PC-3 (cell line): ENCODE measurements around the gene STIMATE. TPM values are rescaled to one million over a fixed set of nuclear protein-coding genes. Genes with fewer than 3 reads are reported as not detected.

Source experiments
- ATAC-seq: fragments of 200-7000 bp; cut with Tn5 transposase; 2 replicates; pipeline ENCODE4 v1.9.1; 2020; ENCODE audit warnings: mild to moderate bottlenecking, moderate library complexity
- BruUV-seq: library from RNA; stranded (reverse); fragments of 400-500 nt; replicated peaks from 2 replicates; lab custom pipeline; 2021; lab: Mats Ljungman, UMichigan
- CTCF ChIA-PET: fragments of 300-600 bp; sonication (Branson Sonifier 250); formaldehyde crosslinking; loops from one replicate; lab custom pipeline; 2022; ENCODE audit warnings: antibody characterized with exemption; lab: Charles Lee
- POLR2A ChIA-PET: fragments of 300-600 bp; sonication (Branson Sonifier 250); formaldehyde crosslinking; loops from one replicate; lab custom pipeline; 2022; ENCODE audit warnings: antibody characterized with exemption; ENCODE audit not compliant: unreplicated experiment; lab: Charles Lee
- DNase-seq: peaks from one replicate; pipeline ENCODE4 v3.0.0-alpha.2; 2015
- H2AFZ ChIP-seq: fragments of 300-600 bp; sonication (generic); 2 replicates; pipeline ENCODE4 v1.6.0; 2016; ENCODE audit warnings: antibody characterized with exemption, low read length
- H3F3A ChIP-seq: fragments of 300-600 bp; sonication (generic); one replicate; pipeline ENCODE4 v1.6.0; 2017; ENCODE audit warnings: antibody characterized with exemption, low read length, control low read depth, mild to moderate bottlenecking; ENCODE audit not compliant: unreplicated experiment
- H3K27ac ChIP-seq: fragments of 300-600 bp; sonication (generic); 2 replicates; pipeline ENCODE4 v1.5.1; 2016; ENCODE audit warnings: mild to moderate bottlenecking, low read length
- H3K27me3 ChIP-seq: fragments of 300-600 bp; sonication (generic); 2 replicates; pipeline ENCODE4 v1.6.1; 2016; ENCODE audit warnings: low read length, mixed read lengths
- H3K36me3 ChIP-seq: fragments of 300-600 bp; sonication (generic); 2 replicates; pipeline ENCODE4 v1.6.1; 2016; ENCODE audit warnings: low read depth, mixed run types, low read length, mixed read lengths
- H3K4me1 ChIP-seq: fragments of 300-600 bp; sonication (generic); 2 replicates; pipeline ENCODE4 v1.5.1; 2016; ENCODE audit warnings: low read length; ENCODE audit not compliant: insufficient read depth
- H3K4me2 ChIP-seq: fragments of 300-600 bp; sonication (generic); 2 replicates; pipeline ENCODE4 v1.6.0; 2016; ENCODE audit warnings: low read length
- H3K4me3 ChIP-seq: fragments of 300-600 bp; sonication (generic); 2 replicates; pipeline ENCODE4 v1.5.1; 2016; ENCODE audit warnings: mild to moderate bottlenecking, low read length, mixed read lengths
- H3K79me2 ChIP-seq: fragments of 300-600 bp; sonication (generic); 2 replicates; pipeline ENCODE4 v1.6.1; 2017; ENCODE audit warnings: low read length, mixed read lengths
- H3K9ac ChIP-seq: fragments of 300-600 bp; sonication (generic); 2 replicates; pipeline ENCODE4 v1.6.0; 2016; ENCODE audit warnings: mild to moderate bottlenecking, low read length
- H3K9me2 ChIP-seq: fragments of 300-600 bp; sonication (generic); replicated peaks from 2 replicates; pipeline ENCODE4 v1.6.1; 2016; ENCODE audit warnings: mixed run types, low read length, mixed read lengths
- H3K9me3 ChIP-seq: fragments of 300-600 bp; sonication (generic); 2 replicates; pipeline ENCODE4 v1.6.1; 2016; ENCODE audit warnings: low read length, mixed read lengths
- H4K20me1 ChIP-seq: fragments of 300-600 bp; sonication (generic); 2 replicates; pipeline ENCODE4 v1.6.1; 2016; ENCODE audit warnings: low read length, mixed read lengths
- CTCF ChIP-seq: fragments of 300-600 bp; sonication (generic); conservative IDR thresholded peaks from 2 replicates; pipeline ENCODE4 v1.5.1; 2017; ENCODE audit warnings: antibody characterized with exemption, low read depth, mild to moderate bottlenecking, low read length
- EZH2 ChIP-seq: fragments of 300-600 bp; sonication (generic); IDR thresholded peaks from one replicate; pipeline ENCODE4 v1.6.1; 2017; ENCODE audit warnings: antibody characterized with exemption, mild to moderate bottlenecking, low read length; ENCODE audit not compliant: unreplicated experiment
- EZH2phosphoT487 ChIP-seq: fragments of 300-600 bp; sonication (generic); IDR thresholded peaks from 2 replicates; pipeline ENCODE4 v1.6.1; 2018; ENCODE audit warnings: mild to moderate bottlenecking, antibody characterized with exemption, low read length, borderline replicate concordance
- intact Hi-C: fragments of 100-400 bp; cut with micrococcal nuclease; formaldehyde crosslinking; loops from 2 replicates; pipeline ENCODE4 v1.9.0; 2023
- total RNA-seq: library from RNA; depleted of rRNA; stranded (reverse); fragments of >200 nt; gene quantifications from 2 replicates; pipeline ENCODE4 v1.2.3, GENCODE V29; 2014

The STIMATE gene
- total RNA-seq, 1 experiment from 2014 or later, result 29.7 TPM

- DNase-seq, result no peak
- H3K4me3 ChIP-seq, result no peak overlapping the region
- intact Hi-C loops, result no loop called here
- POLR2A ChIA-PET, result no interaction called here
- H2AFZ ChIP-seq, result no peak overlapping the region
- TF ChIP-seq CTCF, result no peak
- no peak for TF ChIP-seq EZH2phosphoT487
- no peak for TF ChIP-seq EZH2
- no peak overlapping the region for H3K9ac ChIP-seq
- no TSS peak for BruUV-seq
- peaks cover 3% of the 10 kb centered on the region; the same call in 1 of the 2 replicates for H4K20me1 ChIP-seq
- CTCF ChIA-PET, result no interaction called here
- H3K79me2 ChIP-seq, result no peaks in the 10 kb centered on the region
- peaks cover 9% of the 10 kb centered on the region; the same call in 1 of the 2 replicates for H3K4me1 ChIP-seq
- H3K27ac ChIP-seq, result no peak overlapping the region
- no peaks in the 10 kb centered on the region for H3K27me3 ChIP-seq
- H3F3A ChIP-seq, result no peaks in the 10 kb centered on the region
- H3K9me2 ChIP-seq, result no peaks in the 10 kb centered on the region
- ATAC-seq, result no peak
- no peaks in the 10 kb centered on the region for H3K36me3 ChIP-seq
- no peak overlapping the region for H3K4me2 ChIP-seq
- no peaks in the 10 kb centered on the region for H3K9me3 ChIP-seq
Observed at GRCh38 chr3:52870471-52870870, 26.9 kb downstream of the STIMATE start.

GRCh38 chr3:52866427-52866826, 30.9 kb downstream of the STIMATE start:
- CTCF ChIA-PET, result no interaction called here
- no peak for TF ChIP-seq EZH2phosphoT487
- TF ChIP-seq EZH2, result no peak
- TF ChIP-seq CTCF, result no peak

GRCh38 chr3:52865994-52866393, 31.4 kb downstream of the STIMATE start:
- no peak overlapping the region for H3K4me3 ChIP-seq
- no peak overlapping the region for H3K9ac ChIP-seq
- no peaks in the 10 kb centered on the region for H3K9me2 ChIP-seq
- no peaks in the 10 kb centered on the region for H3K79me2 ChIP-seq
- H3K27me3 ChIP-seq, result no peaks in the 10 kb centered on the region
- H2AFZ ChIP-seq, result no peak overlapping the region
- CTCF ChIA-PET, result no interaction called here
- no peak overlapping the region for H3K27ac ChIP-seq
- ATAC-seq (no peak), DNase-seq (no peak)
- no peak overlapping the region for H3K4me2 ChIP-seq
- H3K9me3 ChIP-seq, result no peaks in the 10 kb centered on the region
- POLR2A ChIA-PET, result no interaction called here
- no peaks in the 10 kb centered on the region for H3K36me3 ChIP-seq
- TF ChIP-seq EZH2phosphoT487, result no peak
- TF ChIP-seq CTCF, result no peak
- TF ChIP-seq EZH2, result no peak
- intact Hi-C loops, result no loop called here
- H4K20me1 ChIP-seq, result no peaks in the 10 kb centered on the region
- no peaks in the 10 kb centered on the region for H3K4me1 ChIP-seq
- no TSS peak for BruUV-seq
- no peaks in the 10 kb centered on the region for H3F3A ChIP-seq

More at GRCh38 chr3:52866427-52866826, 30.9 kb downstream of the STIMATE start:
- H3K79me2 ChIP-seq, result no peaks in the 10 kb centered on the region
- no TSS peak for BruUV-seq
- H3F3A ChIP-seq, result no peaks in the 10 kb centered on the region
- intact Hi-C loops, result no loop called here
- H3K4me1 ChIP-seq, result no peaks in the 10 kb centered on the region
- no peak overlapping the region for H3K4me3 ChIP-seq
- POLR2A ChIA-PET, result no interaction called here
- no peak for ATAC-seq
- no peaks in the 10 kb centered on the region for H3K36me3 ChIP-seq
- DNase-seq, result no peak
- no peaks in the 10 kb centered on the region for H4K20me1 ChIP-seq
- no peak overlapping the region for H3K4me2 ChIP-seq
- H3K9me3 ChIP-seq, result no peaks in the 10 kb centered on the region
- no peak overlapping the region for H3K27ac ChIP-seq
- no peak overlapping the region for H2AFZ ChIP-seq
- H3K27me3 ChIP-seq, result no peaks in the 10 kb centered on the region
- no peak overlapping the region for H3K9ac ChIP-seq
- H3K9me2 ChIP-seq, result no peaks in the 10 kb centered on the region
